Small intestine (tissue), 7 donors: ENCODE results near the gene TNKS1BP1. TPM values are rescaled to one million over a fixed set of nuclear protein-coding genes. Genes with fewer than 3 reads are reported as not detected.
"Not testable (repeated sequence)": the region's sequence is repeated elsewhere in the genome, so short reads cannot be mapped to it uniquely, and the experiment has no call there.

Experiments used
- DNase-seq, 2 donors: peaks; one replicate each; pipeline versions ENCODE4 v3.0.0 to v3.0.0-alpha.2; 2013
- FAIRE-seq: peaks from 2 replicates; lab custom pipeline; 2012; peaks lifted over from hg19 to GRCh38; lab: Jason Lieb, UNC
- H3K27ac ChIP-seq, 3 donors: one replicate each; pipeline ENCODE4 v1.5.1; 2013; ENCODE audit warnings: low read length in 2 of 3, mild to moderate bottlenecking in 2 of 3, control low read depth in 1 of 3, inconsistent platforms in 1 of 3, low read depth in 1 of 3, moderate library complexity in 1 of 3
- H3K27me3 ChIP-seq, 3 donors: one replicate each; pipeline ENCODE4 v1.6.1; 2013; ENCODE audit warnings: low read length in 3 of 3, inconsistent platforms in 1 of 3; ENCODE audit not compliant: control insufficient read depth in 3 of 3, insufficient read depth in 3 of 3
- H3K36me3 ChIP-seq, 3 donors: one replicate each; pipeline ENCODE4 v1.6.1; 2013; ENCODE audit warnings: low read length in 3 of 3, inconsistent platforms in 1 of 3, low read depth in 1 of 3, mild to moderate bottlenecking in 1 of 3, moderate library complexity in 1 of 3; ENCODE audit not compliant: control insufficient read depth in 3 of 3, insufficient read depth in 2 of 3
- H3K4me1 ChIP-seq, 3 donors: one replicate each; pipeline ENCODE4 v1.6.1; 2013; ENCODE audit warnings: low read length in 2 of 3, inconsistent platforms in 1 of 3, low read depth in 1 of 3, mild to moderate bottlenecking in 1 of 3, moderate library complexity in 1 of 3; ENCODE audit not compliant: control insufficient read depth in 3 of 3, insufficient read depth in 2 of 3
- H3K4me3 ChIP-seq, 3 donors: one replicate each; pipeline ENCODE4 v1.5.1; 2013; ENCODE audit warnings: low read length in 3 of 3, control low read depth in 1 of 3, inconsistent platforms in 1 of 3, low read depth in 1 of 3, mild to moderate bottlenecking in 1 of 3, moderate library complexity in 1 of 3
- H3K9me3 ChIP-seq, 2 donors: one replicate each; pipeline ENCODE4 v1.6.1; 2013; ENCODE audit warnings: low read depth in 1 of 2, low read length in 1 of 2; ENCODE audit not compliant: control insufficient read depth in 2 of 2, insufficient read depth in 1 of 2
- WGBS, 3 donors: extraction: QIAGEN DNeasy Blood & Tissue Kit; methylation state at CpG; one replicate each; pipeline ENCODE4 v1.1.7; 2013; 5-methylcytosine and 5-hydroxymethylcytosine counted together
- polyA plus RNA-seq, 4 donors: library from polyadenylated mRNA; stranded (reverse) in 3 of 4; unstranded in 1 of 4; fragments of 200-250 nt in 3 of 4; fragments of 120-200 nt in 1 of 4; gene quantifications; one replicate each; pipeline versions ENCODE4 v1.2.1 to v1.2.3, GENCODE V29; 2013
- donor health status: healthy with polysubstance abuse.
- donor health status: control.
- donor health status: control.
- donor health status: Bipolar disorder and iron deficiency.
- donor health status: healthy.

TNKS1BP1 gene
- polyA plus RNA-seq, 4 donors = 72.1 to 178 (median 98.6) TPM

GRCh38 chr11:57340039-57340615, 15.4 kb upstream of the TNKS1BP1 start:
- whole genome bisulfite sequencing, 3 donors = 39 to 46% (median 45%) methylated on average over 12 of the region's 12 CpGs
- FAIRE-seq = no peak
- peak in 1 of 2 donors; percentile 29 for DNase-seq
- H3K27me3 ChIP-seq = peaks cover 0 to 7% (median 0%) of the 10 kb centered on the region in 3 donors
- no peaks in the 10 kb centered on the region for H3K9me3 ChIP-seq
- no peaks in the 10 kb centered on the region for H3K36me3 ChIP-seq
- H3K4me3 ChIP-seq = no peak overlapping the region
- H3K27ac ChIP-seq = no peak overlapping the region
- peaks cover 0 to 6% (median 0%) of the 10 kb centered on the region in 3 donors for H3K4me1 ChIP-seq

GRCh38 chr11:57339328-57339727, 14.6 kb upstream of the TNKS1BP1 start:
- no peak for DNase-seq

GRCh38 chr11:57338142-57338541, 13.4 kb upstream of the TNKS1BP1 start, which contains the start of gene P2RX3:
P2RX3 (plus strand) TSS chr11:57338352; CDS start chr11:57338551, 199 bp downstream.
- Histone ChIP-seq H3K27ac (no peak within 1 kb of the TSS), H3K27me3 (peaks cover 0 to 7% (median 0%) of the 10 kb centered on the region in 3 donors), H3K9me3 (no peaks in the 10 kb centered on the region), H3K4me3 (no peak within 1 kb of the TSS), H3K4me1 (peaks cover 2 to 10% (median 8%) of the 10 kb centered on the region in 3 donors), H3K36me3 (peaks cover 0 to 9% (median 0%) of the 10 kb centered on the region in 3 donors)
- WGBS, 3 donors = 33 to 44% (median 43%) methylated on average over 4 of the region's 4 CpGs
- FAIRE-seq (no peak), DNase-seq (no peak)

More at GRCh38 chr11:57339328-57339727, 14.6 kb upstream of the TNKS1BP1 start:
- H3K27me3 ChIP-seq = peaks cover 0 to 7% (median 0%) of the 10 kb centered on the region in 3 donors
- WGBS, 3 donors = 83 to 90% (median 83%) methylated on average over 5 of the region's 5 CpGs
- FAIRE-seq = no peak
- H3K9me3 ChIP-seq = no peaks in the 10 kb centered on the region
- no peak overlapping the region for H3K27ac ChIP-seq
- peaks cover 0 to 3% (median 0%) of the 10 kb centered on the region in 3 donors for H3K36me3 ChIP-seq
- no peak overlapping the region for H3K4me3 ChIP-seq
- peaks cover 2 to 10% (median 6%) of the 10 kb centered on the region in 3 donors for H3K4me1 ChIP-seq

- not testable (repeated sequence) for H3K27me3 ChIP-seq, FAIRE-seq, DNase-seq, H3K4me3 ChIP-seq, H3K27ac ChIP-seq, H3K9me3 ChIP-seq
- Histone ChIP-seq H3K36me3 (peaks cover 2 to 20% (median 7%) of the 10 kb centered on the region in 3 donors), H3K4me1 (peaks cover 2 to 10% (median 8%) of the 10 kb centered on the region in 3 donors)
- 90 to 94% (median 93%) methylated on average over 6 of the region's 6 CpGs for WGBS, 3 donors
Observed at GRCh38 chr11:57336856-57337255, 12.1 kb upstream of the TNKS1BP1 start.

- DNase-seq (no peak), FAIRE-seq (no peak)
- no peaks in the 10 kb centered on the region for H3K9me3 ChIP-seq
- H3K4me1 ChIP-seq = peaks cover 2 to 10% (median 8%) of the 10 kb centered on the region in 3 donors
- peak overlapping the region; percentile 14 to 88 (median 74) for H3K4me3 ChIP-seq
- WGBS, 3 donors = 28 to 36% (median 29%) methylated on average over 12 of the region's 12 CpGs
- H3K27me3 ChIP-seq = peaks cover 0 to 7% (median 0%) of the 10 kb centered on the region in 3 donors
- peak overlapping the region; percentile 43 to 85 (median 75) for H3K27ac ChIP-seq
- H3K36me3 ChIP-seq = peaks cover 4 to 25% (median 7%) of the 10 kb centered on the region in 3 donors
Observed at GRCh38 chr11:57336111-57336666, 11.4 kb upstream of the TNKS1BP1 start.

GRCh38 chr11:57335343-57336110, 10.8 kb upstream of the TNKS1BP1 start, which contains the start of gene SSRP1:
SSRP1 (minus strand) TSS chr11:57335892; CDS start chr11:57335121, 771 bp downstream.
- DNase-seq = peak; percentile 89 to 90
- no peak for FAIRE-seq
- 0 to 1% (median 0%) methylated on average over 53 to 69 of the region's 69 CpGs for WGBS, 3 donors
- Histone ChIP-seq H3K4me1 (peaks cover 2 to 10% (median 8%) of the 10 kb centered on the region in 3 donors), H3K27me3 (peaks cover 0 to 5% (median 0%) of the 10 kb centered on the region in 3 donors), H3K9me3 (no peaks in the 10 kb centered on the region), H3K27ac (peak within 1 kb of the TSS; percentile 43 to 85 (median 75)), H3K4me3 (peak within 1 kb of the TSS; percentile 74 to 88 (median 81)), H3K36me3 (peaks cover 6 to 29% (median 7%) of the 10 kb centered on the region in 3 donors)

GRCh38 chr11:57335023-57335342, 10.2 kb upstream of the TNKS1BP1 start:
- Histone ChIP-seq H3K9me3 (no peaks in the 10 kb centered on the region), H3K4me1 (peaks cover 2 to 10% (median 8%) of the 10 kb centered on the region in 3 donors), H3K4me3 (peak overlapping the region; percentile 74 to 88 (median 81)), H3K36me3 (peaks cover 7 to 35% (median 11%) of the 10 kb centered on the region in 3 donors), H3K27ac (peak overlapping the region; percentile 37 to 76 (median 58)), H3K27me3 (no peaks in the 10 kb centered on the region)
- WGBS, 3 donors = 0 to 3% (median 3%) methylated on average over 7 of the region's 7 CpGs
- no peak for FAIRE-seq
- no peak for DNase-seq
